HepG2 (cell line): ENCODE measurements around the gene SIRT6. TPM values are rescaled to one million over a fixed set of nuclear protein-coding genes. Genes with fewer than 3 reads are reported as not detected.

ENCODE experiments used
- CENPT ChIP-seq: sonication (generic); formaldehyde crosslinking; IDR thresholded peaks from 2 replicates; pipeline ENCODE4 v1.8.0; 2022; ENCODE audit warnings: low read depth, mild to moderate bottlenecking, moderate library complexity, missing genetic modification reagents
- DMAP1 ChIP-seq: IDR thresholded peaks from 2 replicates; pipeline ENCODE4 v1.6.1; 2016
- HMG20A ChIP-seq: IDR thresholded peaks from 2 replicates; pipeline ENCODE4 v1.6.1; 2016; ENCODE audit warnings: borderline replicate concordance
- IKZF1 ChIP-seq: fragments of 450-650 bp; IDR thresholded peaks from 2 replicates; pipeline ENCODE4 v1.7.1; 2016
- KLF11 ChIP-seq: IDR thresholded peaks from 2 replicates; pipeline ENCODE4 v1.6.1; 2016; ENCODE audit warnings: missing compliant biosample characterization
- MXD4 ChIP-seq: IDR thresholded peaks from 2 replicates; pipeline ENCODE4 v1.6.1; 2016; ENCODE audit warnings: mild to moderate bottlenecking, missing biosample characterization, missing genetic modification reagents
- PHB2 ChIP-seq: fragments of 450-650 bp; IDR thresholded peaks from 2 replicates; pipeline ENCODE4 v1.6.1; 2018; ENCODE audit not compliant: partially characterized antibody
- REXO4 ChIP-seq: sonication (generic); formaldehyde crosslinking; IDR thresholded peaks from 2 replicates; pipeline ENCODE4 v1.8.0; 2022; ENCODE audit warnings: missing genetic modification reagents, mild to moderate bottlenecking, borderline replicate concordance
- RFX5 ChIP-seq: IDR thresholded peaks from 2 replicates; pipeline ENCODE4 v1.6.1; 2011; ENCODE audit warnings: low read depth, low read length, improper control_type of control experiment
- RXRB ChIP-seq: IDR thresholded peaks from 2 replicates; pipeline ENCODE4 v1.6.1; 2016; ENCODE audit warnings: borderline replicate concordance, missing genetic modification reagents, missing compliant biosample characterization
- SETDB1 ChIP-seq: sonication (generic); formaldehyde crosslinking; IDR thresholded peaks from 2 replicates; pipeline ENCODE4 v1.5.1; 2020; ENCODE audit warnings: missing genetic modification reagents, mild to moderate bottlenecking, borderline replicate concordance
- SUZ12 ChIP-seq: fragments of 150-350 bp; IDR thresholded peaks from 2 replicates; pipeline ENCODE4 v1.6.1; 2014; ENCODE audit warnings: low read depth, low read length
- U2AF1 ChIP-seq: fragments of 200-400 bp; formaldehyde crosslinking; optimal IDR thresholded peaks from 2 replicates; pipeline ENCODE3; 2017; ENCODE audit warnings: mild to moderate bottlenecking, low read depth, low read length
- ZMYM3 ChIP-seq: sonication (generic); formaldehyde crosslinking; IDR thresholded peaks from 2 replicates; pipeline ENCODE4 v1.5.1; 2020; ENCODE audit warnings: mild to moderate bottlenecking, missing genetic modification reagents
- ZNF124 ChIP-seq: sonication (generic); formaldehyde crosslinking; IDR thresholded peaks from 2 replicates; pipeline ENCODE4 v1.4.0; 2020; ENCODE audit warnings: missing genetic modification reagents
- ZNF143 ChIP-seq: sonication (generic); formaldehyde crosslinking; IDR thresholded peaks from 2 replicates; pipeline ENCODE4 v1.4.0; 2020; ENCODE audit warnings: missing genetic modification reagents
- ZNF329 ChIP-seq: sonication (generic); formaldehyde crosslinking; IDR thresholded peaks from 2 replicates; pipeline ENCODE4 v1.9.0; 2021; ENCODE audit warnings: low read depth, mild to moderate bottlenecking, missing genetic modification reagents
- ZNF484 ChIP-seq: sonication (generic); formaldehyde crosslinking; IDR thresholded peaks from 2 replicates; pipeline ENCODE4 v1.5.1; 2020; ENCODE audit warnings: mild to moderate bottlenecking, low read depth, missing genetic modification reagents, borderline replicate concordance
- ZNF558 ChIP-seq: sonication (generic); formaldehyde crosslinking; IDR thresholded peaks from 2 replicates; pipeline ENCODE4 v1.9.0; 2022; ENCODE audit warnings: mild to moderate bottlenecking, missing genetic modification reagents, borderline replicate concordance
- ZNF570 ChIP-seq: sonication (generic); formaldehyde crosslinking; IDR thresholded peaks from 2 replicates; pipeline ENCODE4 v1.4.0; 2020; ENCODE audit warnings: mild to moderate bottlenecking, missing genetic modification reagents, borderline replicate concordance
- ZNF724P ChIP-seq: sonication (generic); formaldehyde crosslinking; IDR thresholded peaks from 2 replicates; pipeline ENCODE4 v1.8.0; 2022; ENCODE audit warnings: missing genetic modification reagents, borderline replicate concordance
- ZNF772 ChIP-seq: sonication (generic); formaldehyde crosslinking; IDR thresholded peaks from 2 replicates; pipeline ENCODE4 v1.5.0; 2020; ENCODE audit warnings: mild to moderate bottlenecking, missing genetic modification reagents
- ZNF878 ChIP-seq: sonication (generic); formaldehyde crosslinking; IDR thresholded peaks from 2 replicates; pipeline ENCODE4 v1.8.1; 2023; ENCODE audit warnings: mild to moderate bottlenecking, missing genetic modification reagents, moderate library complexity
- ZNF879 ChIP-seq: sonication (generic); formaldehyde crosslinking; IDR thresholded peaks from 2 replicates; pipeline ENCODE4 v1.8.1; 2023; ENCODE audit warnings: missing genetic modification reagents
- polyA plus RNA-seq, 8 experiments: library from polyadenylated mRNA; depleted of rRNA in 3 of 8; stranded (reverse) in 7 of 8; unstranded in 1 of 8; fragments of >200 nt; fragmentation: Illumina TruSeq in 4 of 8; extraction: Trizol in 4 of 8; gene quantifications; 2 replicates each; pipeline versions ENCODE4 v1.2.1 to v1.2.3, GENCODE V29; 2011 to 2016; ENCODE audit warnings: low read depth in 4 of 8, missing spikeins in 1 of 8, mixed read lengths in 1 of 8; ENCODE audit not compliant: insufficient read depth in 1 of 8
- total RNA-seq, 5 experiments: library from RNA; depleted of rRNA; stranded (reverse); fragments of >200 nt; fragmentation: Illumina TruSeq; extraction: Trizol; gene quantifications; 2 replicates each; pipeline ENCODE4 v1.2.3, GENCODE V29; 2016; ENCODE audit warnings: low read depth in 1 of 5
- TF ChIP-seq, protein P1 (sequence below): sonication (generic); formaldehyde crosslinking; IDR thresholded peaks from 2 replicates; pipeline ENCODE4 v1.4.0; 2020; ENCODE audit warnings: mild to moderate bottlenecking, missing genetic modification reagents
- TF ChIP-seq, protein P2 (sequence below): sonication (generic); formaldehyde crosslinking; IDR thresholded peaks from 2 replicates; pipeline ENCODE4 v1.4.0; 2020; ENCODE audit warnings: mild to moderate bottlenecking, low read depth, missing genetic modification reagents
- TF ChIP-seq, protein P3 (sequence below): sonication (generic); formaldehyde crosslinking; IDR thresholded peaks from 2 replicates; pipeline ENCODE4 v1.4.0; 2020; ENCODE audit warnings: missing genetic modification reagents

Gene SIRT6
- total and polyA plus RNA-seq, 2 of the 13 experiments (the other 11 are each of a cell fraction or from before 2014, with no cell fraction given): 11.0 to 18.4 TPM

DNA sequence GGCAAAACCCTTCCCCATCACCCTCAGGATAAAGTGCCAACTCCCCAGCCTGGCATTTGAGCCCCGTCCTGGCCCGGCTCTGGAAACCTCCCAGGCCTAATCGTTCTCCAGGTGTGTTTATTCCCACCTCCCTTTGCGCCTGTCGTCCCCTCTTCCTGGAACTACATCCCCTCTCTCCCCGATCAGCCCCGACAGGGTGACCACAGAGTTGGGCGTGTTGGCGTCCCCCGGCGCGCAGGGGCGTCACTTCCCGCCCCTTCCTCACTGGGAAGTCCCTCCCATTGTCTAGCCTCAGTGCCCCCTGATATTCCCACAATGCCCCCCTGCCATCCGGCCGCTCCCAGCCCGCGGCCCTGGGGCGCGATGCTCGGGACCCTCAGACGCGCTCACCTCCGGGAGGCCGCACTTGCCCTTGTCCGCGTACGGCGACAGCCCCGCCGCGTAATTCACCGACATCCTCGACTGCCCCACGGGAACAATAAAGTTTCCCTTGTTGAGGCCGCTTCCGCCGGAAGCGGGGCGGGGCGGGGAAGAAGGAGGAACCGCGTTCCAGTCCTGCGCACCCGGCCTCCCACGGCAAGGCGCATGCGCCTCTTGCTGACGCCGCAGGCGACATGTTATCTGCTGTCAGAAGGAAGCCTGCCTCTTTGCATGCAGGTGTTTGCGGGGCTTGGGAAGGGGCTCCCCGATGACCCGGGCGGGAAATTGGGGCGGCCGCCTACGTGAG is at the start of gene SIRT6, which contains the start of gene ANKRD24 (continued):
- peak; percentile 98 for TF ChIP-seq ZMYM3
- 0 out of 2 replicates have a peak, but pooled peaks have one; percentile 46 for TF ChIP-seq ZNF878 (CRISPR knock-in tag)
- no peak for TF ChIP-seq ZNF724P (CRISPR knock-in tag)
- TF ChIP-seq ZNF143: peak; percentile 83
- 0 out of 2 replicates have a peak, but pooled peaks have one; percentile 62 for TF ChIP-seq ZNF879 (CRISPR knock-in tag)
- no peak for TF ChIP-seq IKZF1
- no peak for TF ChIP-seq SUZ12
- TF ChIP-seq, protein P1, sequence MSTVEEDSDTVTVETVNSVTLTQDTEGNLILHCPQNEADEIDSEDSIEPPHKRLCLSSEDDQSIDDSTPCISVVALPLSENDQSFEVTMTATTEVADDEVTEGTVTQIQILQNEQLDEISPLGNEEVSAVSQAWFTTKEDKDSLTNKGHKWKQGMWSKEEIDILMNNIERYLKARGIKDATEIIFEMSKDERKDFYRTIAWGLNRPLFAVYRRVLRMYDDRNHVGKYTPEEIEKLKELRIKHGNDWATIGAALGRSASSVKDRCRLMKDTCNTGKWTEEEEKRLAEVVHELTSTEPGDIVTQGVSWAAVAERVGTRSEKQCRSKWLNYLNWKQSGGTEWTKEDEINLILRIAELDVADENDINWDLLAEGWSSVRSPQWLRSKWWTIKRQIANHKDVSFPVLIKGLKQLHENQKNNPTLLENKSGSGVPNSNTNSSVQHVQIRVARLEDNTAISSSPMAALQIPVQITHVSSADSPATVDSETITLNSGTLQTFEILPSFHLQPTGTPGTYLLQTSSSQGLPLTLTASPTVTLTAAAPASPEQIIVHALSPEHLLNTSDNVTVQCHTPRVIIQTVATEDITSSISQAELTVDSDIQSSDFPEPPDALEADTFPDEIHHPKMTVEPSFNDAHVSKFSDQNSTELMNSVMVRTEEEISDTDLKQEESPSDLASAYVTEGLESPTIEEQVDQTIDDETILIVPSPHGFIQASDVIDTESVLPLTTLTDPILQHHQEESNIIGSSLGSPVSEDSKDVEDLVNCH (CRISPR knock-in tag): no peak
- no peak for TF ChIP-seq ZNF772
- TF ChIP-seq, protein P2, sequence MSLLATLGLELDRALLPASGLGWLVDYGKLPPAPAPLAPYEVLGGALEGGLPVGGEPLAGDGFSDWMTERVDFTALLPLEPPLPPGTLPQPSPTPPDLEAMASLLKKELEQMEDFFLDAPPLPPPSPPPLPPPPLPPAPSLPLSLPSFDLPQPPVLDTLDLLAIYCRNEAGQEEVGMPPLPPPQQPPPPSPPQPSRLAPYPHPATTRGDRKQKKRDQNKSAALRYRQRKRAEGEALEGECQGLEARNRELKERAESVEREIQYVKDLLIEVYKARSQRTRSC (CRISPR knock-in tag): no peak
- no peak for TF ChIP-seq ZNF570
- TF ChIP-seq DMAP1 (CRISPR knock-in tag): peak; percentile 87
- TF ChIP-seq ZNF124 (CRISPR knock-in tag): 0 out of 2 replicates have a peak, but pooled peaks have one; percentile 34
- no peak for TF ChIP-seq SETDB1 (CRISPR knock-in tag)
- TF ChIP-seq ZNF329 (CRISPR knock-in tag): no peak
- peak; percentile 75; the same call in 1 of the 2 replicates for TF ChIP-seq ZNF558 (CRISPR knock-in tag)
- no peak for TF ChIP-seq REXO4 (CRISPR knock-in tag)
- TF ChIP-seq U2AF1: no peak
- TF ChIP-seq RFX5: no peak; the same call in 1 of the 2 replicates
- TF ChIP-seq, protein P3, sequence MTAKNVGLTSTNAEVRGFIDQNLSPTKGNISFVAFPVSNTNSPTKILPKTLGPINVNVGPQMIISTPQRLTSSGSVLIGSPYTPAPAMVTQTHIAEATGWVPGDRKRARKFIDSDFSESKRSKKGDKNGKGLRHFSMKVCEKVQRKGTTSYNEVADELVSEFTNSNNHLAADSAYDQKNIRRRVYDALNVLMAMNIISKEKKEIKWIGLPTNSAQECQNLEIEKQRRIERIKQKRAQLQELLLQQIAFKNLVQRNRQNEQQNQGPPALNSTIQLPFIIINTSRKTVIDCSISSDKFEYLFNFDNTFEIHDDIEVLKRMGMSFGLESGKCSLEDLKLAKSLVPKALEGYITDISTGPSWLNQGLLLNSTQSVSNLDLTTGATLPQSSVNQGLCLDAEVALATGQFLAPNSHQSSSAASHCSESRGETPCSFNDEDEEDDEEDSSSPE (CRISPR knock-in tag): 0 out of 2 replicates have a peak, but pooled peaks have one; percentile 52
- no peak for TF ChIP-seq CENPT (CRISPR knock-in tag)
- TF ChIP-seq MXD4 (CRISPR knock-in tag): peak; percentile 93
- TF ChIP-seq KLF11 (CRISPR knock-in tag): no peak
- no peak for TF ChIP-seq PHB2
- no peak for TF ChIP-seq ZNF484 (CRISPR knock-in tag)
- TF ChIP-seq RXRB (CRISPR knock-in tag): peak; percentile 79
- no peak; the same call in 1 of the 2 replicates for TF ChIP-seq HMG20A (CRISPR knock-in tag)
